Measurements from ENCODE around the gene KCNMA1. TPM values are rescaled to one million over a fixed set of nuclear protein-coding genes. Genes with fewer than 3 reads are reported as not detected.

Gene KCNMA1
- total and polyA plus RNA-seq, 10 of the 15 experiments (the other 5 are each of a cell fraction or from before 2014, with no cell fraction given): 8.5 to 77.0 (median 21.3) TPM

GRCh38 chr10:77368006-77368405 is 269.6 kb downstream of the KCNMA1 start:
- no peaks in the 10 kb centered on the region for H3K79me2 ChIP-seq (ENCODE audit: control insufficient read depth, insufficient read depth, low read length)
- no peaks in the 10 kb centered on the region for H3K27me3 ChIP-seq (replicated peaks in 1 of 2; ENCODE audit: control insufficient read depth in 2 of 2, insufficient read depth in 2 of 2, low read length in 1 of 2)
- H3K4me2 ChIP-seq (ENCODE audit: control insufficient read depth, insufficient read depth): no peak overlapping the region
- H3K9ac ChIP-seq (ENCODE audit: control insufficient read depth, insufficient read depth, low read length): no peak overlapping the region
- H3K4me3 ChIP-seq: no peak overlapping the region
- H3K27ac ChIP-seq (ENCODE audit: control insufficient read depth, insufficient read depth): no peak overlapping the region
- no peak for FAIRE-seq
- in situ Hi-C loops (cut with MboI): no loop called here
- ChIA-PET POLR2A (no interaction called here), CTCF (interaction anchor here (1.1 to 1.6 kb wide), 3 partner anchors 10 to 273 kb away, joined by 3 to 5 read pairs (median 3); no protein-coding TSS in a partner anchor), RAD21 (ENCODE audit: unreplicated experiment) (no interaction called here), SMC1A (ENCODE audit: uncharacterized antibody, unreplicated experiment) (interaction anchor here (1.0 to 2.1 kb wide), 5 partner anchors 10 to 115 kb away, joined by 3 to 4 read pairs (median 3); no protein-coding TSS in a partner anchor)
- BruUV-seq (replicated peaks): no TSS peak
- no peak for ATAC-seq
- H3K9me3 ChIP-seq (replicated peaks; ENCODE audit: control insufficient read depth, insufficient read depth, low read length): no peaks in the 10 kb centered on the region
- no peak for DNase-seq (ENCODE audit: low read depth, low spot score)
- TF ChIP-seq JUNB (IDR thresholded peaks at IDR 0.05): no peak
- TF ChIP-seq NRF1 (conservative IDR thresholded peaks at IDR 0.05; ENCODE audit: low read depth, low read length): no peak
- no peak for TF ChIP-seq USF1 (IDR thresholded peaks at IDR 0.05; ENCODE audit: borderline replicate concordance, extremely low read length, insufficient read depth, low read depth, low read length)
- no peak for TF ChIP-seq MTA2 (IDR thresholded peaks at IDR 0.05; ENCODE audit: low read depth)
- no peak for TF ChIP-seq E4F1 (IDR thresholded peaks at IDR 0.05; ENCODE audit: borderline replicate concordance, partially characterized antibody)
- no peak for TF ChIP-seq NKRF (conservative IDR thresholded peaks at IDR 0.05)
- no peak for TF ChIP-seq DPF2 (IDR thresholded peaks at IDR 0.05)
- no peak for TF ChIP-seq ZNF384 (IDR thresholded peaks at IDR 0.05; ENCODE audit: borderline replicate concordance, low read depth, low read length)
- TF ChIP-seq TBL1XR1 (IDR thresholded peaks at IDR 0.05; ENCODE audit: low read depth, low read length): no peak
- no peak for TF ChIP-seq TCF3 (IDR thresholded peaks at IDR 0.05; ENCODE audit: borderline replicate concordance, insufficient read depth, low read depth, low read length)
- no peak for TF ChIP-seq ZNF217 (IDR thresholded peaks at IDR 0.05)
- TF ChIP-seq CHD4 (IDR thresholded peaks at IDR 0.05): no peak
- no peak for TF ChIP-seq MEF2B (IDR thresholded peaks at IDR 0.05; ENCODE audit: partially characterized antibody, poor library complexity, severe bottlenecking)
- TF ChIP-seq MAX (IDR thresholded peaks at IDR 0.05; ENCODE audit: low read depth, low read length): no peak
- TF ChIP-seq MXI1 (IDR thresholded peaks at IDR 0.05; ENCODE audit: low read depth, low read length): no peak
- no peak for TF ChIP-seq ZBED1 (IDR thresholded peaks at IDR 0.05; ENCODE audit: borderline replicate concordance)
- no peak for TF ChIP-seq CEBPZ (IDR thresholded peaks at IDR 0.05; ENCODE audit: low read depth, low read length)
- H3K36me3 ChIP-seq (ENCODE audit: control insufficient read depth in 2 of 2, insufficient read depth in 2 of 2, low read length in 1 of 2): no peaks in the 10 kb centered on the region
- no peaks in the 10 kb centered on the region for H4K20me1 ChIP-seq (ENCODE audit: control insufficient read depth, insufficient read depth)
- intact Hi-C loops (cut with micrococcal nuclease; ENCODE audit: unreplicated experiment): no loop called here
- H3K4me1 ChIP-seq (ENCODE audit: control insufficient read depth, insufficient read depth, low read length): no peaks in the 10 kb centered on the region
- H2AFZ ChIP-seq (ENCODE audit: control insufficient read depth, low read depth, low read length): no peak overlapping the region
